GM19238 (cell line): ENCODE results near the gene SWSAP1.
A peak's percentile ranks its signal among the peaks of the same experiment; 100 is the strongest.

Experiments
- DNase-seq: peaks from one replicate; pipeline ENCODE4 v3.0.0; 2011; ENCODE audit warnings: low spot score; ENCODE audit not compliant: insufficient read length

The SWSAP1 gene

DNA sequence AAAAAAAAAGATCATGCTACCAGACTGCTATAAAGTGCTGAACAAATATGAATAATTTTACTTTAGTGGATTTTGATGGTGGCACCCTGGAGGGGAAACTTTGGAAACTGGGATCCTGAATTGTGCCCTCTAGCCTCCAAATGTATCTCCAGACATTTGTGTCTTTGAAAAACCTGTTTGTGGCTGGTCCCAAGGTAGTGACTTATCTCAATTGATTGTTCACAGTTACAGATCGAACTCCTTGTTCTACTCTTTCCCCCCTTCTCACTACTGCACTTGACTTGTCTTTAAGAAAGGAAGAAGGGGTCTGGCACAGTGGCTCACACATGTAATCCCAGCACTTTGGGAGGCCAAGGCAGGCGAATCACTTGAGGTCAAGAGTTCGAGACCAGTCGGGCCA lies 34.1 kb downstream of the SWSAP1 start:
- no peak for DNase-seq

DNA sequence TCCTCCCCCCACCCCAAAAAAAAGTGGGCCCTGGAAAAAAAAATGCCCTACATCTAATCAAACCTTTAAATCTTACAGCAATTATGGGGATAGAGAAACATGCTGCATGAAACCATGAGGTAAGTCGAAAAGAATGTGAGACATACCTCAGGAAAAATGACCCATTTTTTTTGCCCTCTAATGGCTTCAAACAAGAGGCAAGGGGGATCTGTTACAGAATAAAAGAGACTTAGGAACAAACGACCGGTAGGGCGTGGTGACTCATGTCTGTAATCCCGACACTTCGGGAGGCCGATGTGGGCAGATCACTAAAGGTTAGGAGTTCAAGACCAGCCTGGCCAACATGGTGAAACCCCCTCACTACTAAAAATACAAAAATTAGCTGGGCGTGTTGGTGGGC lies 36.2 kb downstream of the SWSAP1 start:
- DNase-seq, result no peak

DNA sequence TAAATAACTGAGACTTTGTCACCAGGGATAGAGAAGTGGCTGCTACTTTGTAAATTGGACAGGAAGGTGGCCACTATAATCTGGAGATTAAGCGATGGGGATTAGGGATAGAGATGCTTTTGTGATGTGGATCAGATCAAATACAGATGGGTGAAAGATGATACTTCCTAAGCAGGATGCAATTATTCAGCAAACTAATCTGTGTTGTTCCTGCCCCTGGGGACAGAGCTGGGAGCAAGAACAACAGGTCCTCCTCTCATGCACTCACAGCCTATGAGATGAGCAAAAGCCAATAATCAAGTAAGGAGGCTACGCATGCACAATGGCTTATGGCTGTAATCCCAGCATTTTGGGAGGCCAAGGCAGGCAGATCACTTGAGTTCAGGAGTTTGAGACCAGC lies 40.1 kb downstream of the SWSAP1 start:
- no peak for DNase-seq

DNA sequence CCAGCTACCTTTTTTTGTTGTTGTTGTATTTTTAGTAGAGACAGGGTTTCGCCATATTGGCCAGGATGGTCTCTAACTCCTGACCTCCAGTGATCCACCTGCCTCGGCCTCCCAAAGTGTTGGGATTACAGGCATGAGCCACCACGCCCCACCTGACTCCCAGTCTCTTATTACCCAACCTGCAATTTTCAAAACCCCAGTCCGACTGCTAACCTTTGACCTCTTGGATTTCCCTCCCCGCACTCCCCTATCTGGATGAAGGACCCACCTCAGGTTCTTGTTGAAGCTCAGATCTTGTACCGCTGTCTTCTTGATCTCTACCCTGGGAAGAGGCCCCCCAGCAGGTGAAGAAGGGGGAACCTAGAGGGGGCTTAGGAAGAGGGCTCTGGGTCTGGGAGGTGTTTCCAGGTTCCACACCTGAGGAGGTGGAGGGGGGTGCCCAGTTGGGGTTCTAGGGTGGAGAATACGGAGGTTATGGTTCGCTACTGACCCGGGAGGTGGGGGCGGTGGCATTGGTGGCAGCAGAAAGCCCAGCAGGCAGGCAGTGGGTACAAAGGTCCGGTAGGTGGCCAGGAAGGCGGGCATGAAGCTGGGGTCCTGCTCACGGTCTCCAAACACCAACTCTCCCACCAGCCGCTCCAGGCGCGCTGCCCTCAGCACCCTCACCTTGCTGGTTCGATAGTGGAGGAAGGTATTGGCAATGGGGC lies 42.0 kb downstream of the SWSAP1 start:
- DNase-seq, result no peak

DNA sequence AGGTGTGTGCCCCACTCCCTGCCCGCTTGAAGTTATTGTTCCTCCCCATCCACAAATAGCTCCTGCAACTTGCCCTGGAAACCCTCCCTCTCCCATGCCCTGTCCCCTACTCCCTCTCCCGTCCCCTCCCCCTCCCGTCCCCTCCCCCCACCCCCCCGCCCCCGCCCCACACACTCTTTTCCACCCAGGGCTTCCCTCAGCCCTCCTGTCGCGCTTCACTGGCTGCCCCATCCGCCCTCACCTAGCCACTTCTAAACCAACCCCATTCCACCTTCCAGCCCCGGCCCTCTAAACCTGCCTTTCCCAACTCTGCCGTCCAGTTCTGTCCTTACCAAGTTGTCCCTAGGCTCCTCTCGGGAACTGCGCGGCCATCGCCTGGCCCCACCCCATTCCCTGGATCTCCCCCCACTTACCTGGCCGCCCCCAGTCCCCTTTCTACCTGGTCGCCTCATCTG lies 43.7 kb downstream of the SWSAP1 start:
- no peak for DNase-seq

DNA sequence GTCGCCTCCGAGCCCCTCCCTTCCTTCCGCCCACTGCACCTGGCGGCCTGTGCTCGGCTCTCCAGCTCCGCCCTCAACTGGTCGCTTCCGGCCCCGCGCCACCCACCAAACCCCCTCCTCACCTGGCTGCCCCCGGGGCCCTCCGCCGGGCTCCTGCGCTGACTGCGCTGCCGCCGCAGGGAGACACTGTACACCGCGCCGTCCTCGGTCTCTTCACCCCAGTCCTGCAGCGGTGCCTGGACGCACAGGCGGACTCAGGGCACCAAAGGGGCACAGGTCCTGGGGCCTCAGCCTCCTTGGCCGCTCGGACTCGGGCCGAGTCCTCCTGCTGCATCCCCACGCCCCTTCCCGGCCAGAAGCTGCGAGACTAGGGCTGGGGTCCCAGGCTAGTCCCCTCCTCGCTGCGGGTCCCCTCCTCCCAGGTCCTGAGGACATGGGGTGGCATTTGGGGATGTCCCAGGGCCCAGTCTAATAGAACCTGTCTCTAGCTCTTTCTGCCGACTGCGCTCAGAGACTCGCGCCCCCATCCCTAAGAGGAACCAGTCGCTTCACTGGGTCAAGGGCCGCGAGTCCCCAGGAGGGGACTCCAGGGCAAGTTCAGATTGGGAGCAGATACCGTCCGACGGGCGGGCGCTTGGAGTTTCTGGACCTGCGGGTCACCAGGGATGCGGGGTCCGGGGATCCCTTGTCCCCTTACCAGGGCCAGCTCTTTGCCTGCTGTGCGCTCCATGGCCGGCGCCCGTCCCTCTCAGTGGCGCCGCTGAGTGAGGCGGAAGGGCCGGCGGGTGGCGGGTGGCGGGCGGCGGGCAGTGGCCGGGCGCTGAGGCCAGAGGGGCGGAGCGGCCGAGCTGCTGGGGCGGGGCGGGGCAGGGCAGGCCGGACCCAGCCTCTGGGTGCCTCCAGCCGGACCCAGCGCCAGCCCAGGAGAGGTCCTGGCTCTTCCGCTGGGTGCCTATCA lies 44.4 kb downstream of the SWSAP1 start, which contains the start of gene RGL3:
RGL3 (minus strand) TSS at position 766 of the 958 bp plus-strand sequence; CDS start at position 730, 36 bp downstream.
- no peak for DNase-seq

DNA sequence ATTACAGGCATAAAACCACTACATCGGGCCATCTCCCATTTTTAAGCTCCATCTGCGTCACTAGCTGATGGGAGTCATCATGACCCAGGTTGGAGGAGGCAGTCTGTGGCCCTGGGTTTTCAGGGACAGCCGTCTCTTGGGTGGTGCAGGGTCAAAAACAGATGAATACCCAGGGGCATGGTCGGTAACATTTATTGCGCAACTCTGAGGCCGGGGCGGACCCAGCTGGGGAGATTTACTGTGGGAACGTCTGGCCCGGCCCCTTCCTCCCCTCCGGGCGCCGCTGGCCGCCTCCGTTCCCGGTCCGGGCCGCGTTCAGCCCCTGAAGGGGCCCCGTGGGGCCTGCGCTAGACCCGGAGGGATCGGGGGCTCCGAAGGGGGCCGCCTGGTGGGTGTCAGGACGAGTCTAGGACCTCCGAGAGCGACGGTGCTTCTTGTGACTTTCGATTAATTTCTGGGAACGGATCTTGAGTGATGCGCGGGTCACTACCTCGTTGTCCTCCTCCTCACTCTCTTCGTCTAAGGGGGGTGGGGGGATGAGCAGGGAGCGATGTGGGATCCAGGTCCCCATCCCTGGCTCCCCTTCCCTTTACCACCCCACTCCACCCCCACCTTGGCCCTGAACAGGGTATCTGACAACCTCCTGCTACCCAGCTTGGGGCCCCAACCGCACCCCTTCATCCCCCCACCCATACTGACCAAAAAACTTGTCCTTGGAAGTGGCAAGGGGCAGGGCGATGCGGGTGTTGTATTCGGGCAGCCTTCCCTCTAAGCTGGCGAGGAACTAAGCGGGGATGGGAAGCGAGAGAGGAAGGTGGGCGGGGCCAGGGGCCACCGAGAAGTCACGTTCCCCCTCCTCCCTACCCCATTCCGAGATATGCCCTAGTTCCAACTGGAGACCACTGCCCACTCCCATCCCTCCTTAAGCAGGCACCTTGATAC lies 46.2 kb downstream of the SWSAP1 start:
- DNase-seq, result no peak

DNA sequence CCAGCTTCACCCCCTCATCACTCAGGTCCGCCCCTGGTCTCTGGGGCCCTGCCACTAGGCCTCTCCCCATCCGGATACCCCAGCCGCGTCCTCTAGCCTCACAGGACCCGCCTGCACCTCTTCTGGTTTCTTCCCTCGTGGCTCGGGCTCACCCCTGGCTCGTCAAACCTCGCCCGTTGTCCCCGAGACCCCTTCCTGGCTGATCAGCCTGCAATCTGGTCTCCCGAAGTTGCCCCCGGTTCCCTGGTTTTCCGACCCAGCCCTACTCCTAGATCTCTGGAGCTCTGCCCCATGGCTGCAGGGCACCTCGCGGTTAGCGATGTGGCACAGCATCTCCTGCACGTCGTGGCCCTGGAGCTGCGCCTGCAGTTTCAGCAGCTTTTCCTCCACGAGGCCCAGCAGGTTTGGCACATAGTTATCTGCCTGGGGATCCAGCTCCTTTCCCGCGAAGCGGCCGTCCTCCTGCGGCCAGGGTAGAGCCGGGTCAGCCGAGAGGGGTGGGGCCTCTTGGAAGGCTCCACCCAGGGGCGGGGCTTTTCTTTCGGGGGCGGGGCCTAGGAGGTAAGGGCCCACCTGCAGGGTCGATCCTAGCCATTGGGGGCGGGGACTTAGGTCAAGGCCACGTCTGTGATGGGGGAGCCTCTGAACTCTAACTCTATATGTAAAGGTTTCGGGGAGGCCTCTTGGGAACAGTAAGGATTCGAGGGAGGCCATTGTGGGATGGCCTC lies 47.1 kb downstream of the SWSAP1 start:
- peak; percentile 54 for DNase-seq

DNA sequence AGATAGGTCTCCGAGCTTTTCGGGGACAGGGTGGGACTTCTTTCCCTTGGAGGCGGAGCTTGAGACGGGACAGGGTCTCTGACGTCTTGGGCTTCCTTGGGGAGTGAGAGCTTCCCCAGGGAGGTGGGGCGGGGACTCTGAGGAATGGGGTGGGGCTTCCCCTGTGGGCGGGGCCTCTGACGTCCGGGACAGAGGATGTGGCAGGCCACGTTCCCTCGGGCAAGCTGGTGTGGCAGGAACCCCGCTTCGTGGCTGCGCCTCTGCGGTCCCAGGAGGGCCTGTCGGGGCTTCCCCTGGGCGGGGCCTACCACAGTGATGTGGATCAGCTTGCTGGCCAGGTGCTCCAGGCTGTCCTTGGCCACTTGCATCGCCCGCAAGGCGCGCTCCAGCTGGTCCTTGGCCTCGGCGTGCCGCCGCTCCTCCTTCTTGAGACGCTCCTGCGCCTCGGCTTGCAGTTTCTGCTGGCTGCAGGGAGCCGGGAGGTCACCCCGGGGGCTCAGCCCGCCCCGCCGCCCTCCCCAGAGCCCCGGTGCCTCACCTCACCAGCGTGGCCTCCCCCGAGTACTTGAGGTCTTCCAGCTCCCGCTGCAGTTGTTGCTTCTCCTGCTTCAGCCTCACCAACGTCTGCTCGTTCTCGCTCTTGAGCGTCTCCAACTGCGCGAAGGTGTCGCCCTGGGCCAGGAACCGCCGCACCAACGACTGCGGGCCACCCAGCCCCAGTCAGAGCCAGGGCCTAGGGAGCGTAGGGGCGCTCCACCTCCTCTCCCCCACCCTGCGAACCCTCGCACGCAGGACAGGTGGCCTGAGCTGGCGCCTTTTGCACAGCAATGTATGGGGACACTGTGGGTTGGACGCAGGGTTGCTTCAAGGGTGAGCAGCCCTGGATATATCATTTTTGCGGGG lies 47.9 kb downstream of the SWSAP1 start:
- peak; percentile 84 for DNase-seq

DNA sequence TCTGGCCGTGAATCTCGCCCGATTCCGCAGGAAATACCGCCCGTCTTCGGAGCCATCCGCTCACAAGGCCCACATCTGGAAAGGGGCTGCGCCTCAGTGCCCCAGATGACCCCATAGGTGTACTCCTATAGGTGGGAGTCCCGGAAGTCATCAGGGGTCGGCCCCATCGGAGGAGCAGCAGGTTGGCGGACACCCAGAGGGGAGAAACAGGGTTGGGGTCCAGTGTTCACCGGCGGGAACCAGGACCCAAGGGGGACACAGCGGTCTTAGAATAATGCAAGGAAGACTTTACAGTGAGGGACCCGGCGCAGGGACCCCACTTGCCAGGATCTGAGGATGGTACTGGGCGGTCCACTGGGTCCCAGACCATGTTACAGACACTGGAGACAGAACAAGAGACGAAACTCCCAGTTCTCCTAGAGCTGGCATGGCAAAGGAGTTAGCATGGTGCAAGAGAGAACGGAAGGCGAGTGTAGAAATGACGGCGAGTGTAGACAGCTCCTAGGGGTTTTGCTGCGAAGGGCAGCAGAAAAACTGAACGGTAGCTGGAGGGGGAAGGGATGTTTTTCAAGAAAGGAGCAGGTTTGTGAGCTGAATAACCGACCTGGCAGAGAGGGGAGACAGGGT lies 48.8 kb downstream of the SWSAP1 start:
- DNase-seq, result no peak

DNA sequence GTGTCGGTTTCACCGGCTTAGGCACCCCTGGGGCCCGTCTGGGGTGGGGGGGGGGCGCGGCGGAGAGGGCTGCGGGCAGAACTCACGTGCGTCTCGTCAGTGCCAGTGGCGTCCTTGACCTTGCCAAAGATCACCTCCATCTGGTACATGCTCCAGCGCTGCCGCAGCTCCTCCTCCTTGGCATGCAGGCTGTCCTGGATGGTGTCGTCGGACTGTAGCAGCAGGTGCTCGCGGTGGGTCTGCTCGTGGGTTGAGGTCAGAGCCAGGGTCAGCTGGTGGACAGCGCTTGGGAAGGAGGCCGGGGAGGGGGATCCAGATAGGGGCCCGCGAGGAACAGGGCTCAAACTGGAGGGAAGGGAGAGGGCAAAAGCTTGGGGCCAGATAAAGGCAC lies 49.3 kb downstream of the SWSAP1 start:
- no peak for DNase-seq
